Ovary (tissue), 9 donors: Measurements from ENCODE around the gene GALP. TPM values are rescaled to one million over a fixed set of nuclear protein-coding genes. Genes with fewer than 3 reads are reported as not detected.

Experiments used
- DNase-seq, 5 donors: peaks; one replicate each; pipeline ENCODE4 v3.0.0-alpha.2; 2019 to 2020
- H3K27ac ChIP-seq, 2 donors: fragments of 200-600 bp; one replicate each; pipeline versions ENCODE4 v1.5.1 to v1.8.0; 2019 to 2022
- H3K27me3 ChIP-seq: fragments of 200-600 bp; one replicate; pipeline ENCODE4 v1.8.0; 2022
- H3K36me3 ChIP-seq: fragments of 200-600 bp; sonication (generic); one replicate; pipeline ENCODE4 v1.5.1; 2019
- H3K4me1 ChIP-seq: one replicate; pipeline ENCODE4 v1.8.1; 2013; ENCODE audit warnings: mild to moderate bottlenecking, moderate library complexity; ENCODE audit not compliant: insufficient read depth
- H3K4me3 ChIP-seq: fragments of 200-600 bp; sonication (generic); one replicate; pipeline ENCODE4 v1.5.1; 2017
- H3K9me3 ChIP-seq, 2 donors: fragments of 200-600 bp in 1 of 2; sonication (generic) in 1 of 2; one replicate each; pipeline versions ENCODE4 v1.5.1 to v1.8.1; 2013 to 2019; ENCODE audit warnings: mild to moderate bottlenecking in 1 of 2, moderate library complexity in 1 of 2
- EP300 ChIP-seq: sonication (generic); formaldehyde crosslinking; IDR thresholded peaks from one replicate; pipeline ENCODE4 v1.6.1; 2017; ENCODE audit warnings: antibody characterized with exemption
- POLR2A ChIP-seq: fragments of 450-650 bp; IDR thresholded peaks from one replicate; pipeline ENCODE4 v1.6.1; 2017; ENCODE audit warnings: antibody characterized with exemption, mild to moderate bottlenecking, moderate library complexity
- WGBS, 3 donors: extraction: QIAGEN DNeasy Blood & Tissue Kit in 1 of 3; methylation state at CpG; one replicate each; pipeline versions ENCODE4 v1.1.5 to v1.1.7; 2013 to 2017; 5-methylcytosine and 5-hydroxymethylcytosine counted together
- intact Hi-C, 4 donors: fragments of 100-400 bp; cut with DNase I; formaldehyde crosslinking; loops; one replicate each; pipeline versions ENCODE4 v1.11.0 to v1.15.1; 2022 to 2023
- polyA plus RNA-seq, 2 donors: library from polyadenylated mRNA; stranded (reverse); fragments of 200-250 nt in 1 of 2; fragments of 350-450 nt in 1 of 2; fragmentation: Illumina TruSeq in 1 of 2; extraction: RNeasy Lipid Tissue Mini Kit (QIAGEN cat#74804) in 1 of 2; gene quantifications; one replicate each; pipeline ENCODE4 v1.2.3, GENCODE V29; 2013 to 2014
- total RNA-seq, 7 donors: library from RNA; depleted of rRNA in 2 of 7; stranded (reverse); fragments of >200 nt in 2 of 7; fragmentation: NEBNext Ultra II Directional in 3 of 7; extraction: Animal tissue kit (Norgen Biotek cat#: 25700) in 3 of 7; gene quantifications; one replicate each; pipeline versions ENCODE4 v1.1.0 to v1.2.4, GENCODE V29; 2016 to 2023
- TF ChIP-seq, protein P1 (sequence below), 3 donors: fragments of 450-650 bp in 2 of 3; fragments of 200-600 bp in 1 of 3; IDR thresholded peaks; one replicate each; pipeline versions ENCODE4 v1.5.1 to v1.8.0; 2016 to 2022; ENCODE audit warnings: antibody characterized with exemption in 3 of 3, mild to moderate bottlenecking in 1 of 3
- donor health status: DM: no; HTN: no; CAD: no; lungs with moderate emphysema.
- donor health status: DM: no; HTN: no; CAD: no.
- donor health status: Bipolar disorder and iron deficiency.
- donor health status: DM: yes; HTN: yes; CAD: no.
- donor health status: DM: no; HTN: no; CAD: no.
- donor health status: DM: yes; HTN: yes; CAD: no.

Gene GALP
- total and polyA plus RNA-seq, 9 donors: not detected

DNA sequence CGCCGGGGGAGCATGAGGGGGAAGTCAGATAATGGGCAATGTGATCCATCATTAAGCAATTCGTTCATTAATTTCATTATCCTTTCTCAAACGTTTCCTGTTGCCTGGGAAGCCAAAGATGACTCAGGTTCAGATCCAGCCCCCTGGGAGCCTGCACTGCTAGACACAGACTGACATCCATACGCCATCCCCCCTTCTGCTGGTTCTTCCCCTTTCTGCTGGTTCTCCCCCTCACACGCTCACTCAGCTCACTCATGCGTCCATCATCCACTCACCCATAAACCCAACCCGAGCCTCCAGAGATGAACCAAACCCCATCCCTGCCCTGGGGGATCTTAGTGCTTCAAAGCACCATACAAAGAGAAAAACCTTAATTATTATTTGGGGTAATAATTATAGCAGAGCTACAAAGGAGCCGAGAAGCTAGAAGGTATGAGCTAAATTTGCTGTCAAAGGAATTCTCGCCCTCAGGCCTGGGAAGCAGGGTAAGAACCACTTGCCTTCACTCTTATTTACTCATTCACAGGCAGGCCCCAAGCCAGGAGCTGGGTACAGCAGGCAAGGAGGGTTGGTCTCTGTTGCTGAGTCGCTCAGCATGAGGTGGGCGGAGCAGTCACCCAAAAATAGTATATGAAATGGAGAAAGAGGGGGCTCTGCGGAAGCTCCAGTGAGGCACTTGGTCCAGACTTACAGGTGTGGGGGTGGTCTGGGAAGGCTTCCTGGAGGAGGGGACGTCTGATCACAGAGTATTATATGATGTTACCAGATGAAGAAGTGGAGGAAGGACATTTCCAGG is 41.8 kb upstream of the GALP start:
- Histone ChIP-seq H3K4me3 (no peak overlapping the region), H3K27ac (no peak overlapping the region), H3K9me3 (no peaks in the 10 kb centered on the region), H3K36me3 (no peaks in the 10 kb centered on the region), H3K4me1 (peaks cover 5% of the 10 kb centered on the region), H3K27me3 (no peaks in the 10 kb centered on the region)
- WGBS, 3 donors: 78 to 87% (median 86%) methylated on average over 14 of the region's 14 CpGs
- DNase-seq: no peak
- TF ChIP-seq, protein P1, sequence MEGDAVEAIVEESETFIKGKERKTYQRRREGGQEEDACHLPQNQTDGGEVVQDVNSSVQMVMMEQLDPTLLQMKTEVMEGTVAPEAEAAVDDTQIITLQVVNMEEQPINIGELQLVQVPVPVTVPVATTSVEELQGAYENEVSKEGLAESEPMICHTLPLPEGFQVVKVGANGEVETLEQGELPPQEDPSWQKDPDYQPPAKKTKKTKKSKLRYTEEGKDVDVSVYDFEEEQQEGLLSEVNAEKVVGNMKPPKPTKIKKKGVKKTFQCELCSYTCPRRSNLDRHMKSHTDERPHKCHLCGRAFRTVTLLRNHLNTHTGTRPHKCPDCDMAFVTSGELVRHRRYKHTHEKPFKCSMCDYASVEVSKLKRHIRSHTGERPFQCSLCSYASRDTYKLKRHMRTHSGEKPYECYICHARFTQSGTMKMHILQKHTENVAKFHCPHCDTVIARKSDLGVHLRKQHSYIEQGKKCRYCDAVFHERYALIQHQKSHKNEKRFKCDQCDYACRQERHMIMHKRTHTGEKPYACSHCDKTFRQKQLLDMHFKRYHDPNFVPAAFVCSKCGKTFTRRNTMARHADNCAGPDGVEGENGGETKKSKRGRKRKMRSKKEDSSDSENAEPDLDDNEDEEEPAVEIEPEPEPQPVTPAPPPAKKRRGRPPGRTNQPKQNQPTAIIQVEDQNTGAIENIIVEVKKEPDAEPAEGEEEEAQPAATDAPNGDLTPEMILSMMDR (IDR thresholded peaks at IDR 0.05): no peak
- intact Hi-C loops: no loop called here

- DNase-seq: no peak
- Histone ChIP-seq H3K4me3 (no peak overlapping the region), H3K27me3 (no peaks in the 10 kb centered on the region), H3K27ac (no peak overlapping the region), H3K4me1 (peaks cover 5% of the 10 kb centered on the region), H3K9me3 (no peaks in the 10 kb centered on the region), H3K36me3 (no peaks in the 10 kb centered on the region)
- intact Hi-C loops: no loop called here
- TF ChIP-seq, protein P1 (IDR thresholded peaks at IDR 0.05): no peak
- TF ChIP-seq POLR2A (no peak), EP300 (no peak)
- 83 to 88% (median 88%) methylated on average over 5 of the region's 5 CpGs for WGBS, 3 donors
Observed at GRCh38 chr19:56134654-56134921, 41.2 kb upstream of the GALP start.

GRCh38 chr19:56136362-56136761 is 39.4 kb upstream of the GALP start:
- Histone ChIP-seq H3K4me3 (no peak overlapping the region), H3K9me3 (no peaks in the 10 kb centered on the region), H3K27me3 (no peaks in the 10 kb centered on the region), H3K4me1 (peaks cover 5% of the 10 kb centered on the region), H3K36me3 (no peaks in the 10 kb centered on the region), H3K27ac (no peak overlapping the region)
- intact Hi-C loops: no loop called here
- TF ChIP-seq EP300 (no peak), POLR2A (no peak)
- TF ChIP-seq, protein P1 (IDR thresholded peaks at IDR 0.05): no peak
- 57 to 63% (median 59%) methylated on average over 10 of the region's 10 CpGs for WGBS, 3 donors
- DNase-seq: no peak

DNA sequence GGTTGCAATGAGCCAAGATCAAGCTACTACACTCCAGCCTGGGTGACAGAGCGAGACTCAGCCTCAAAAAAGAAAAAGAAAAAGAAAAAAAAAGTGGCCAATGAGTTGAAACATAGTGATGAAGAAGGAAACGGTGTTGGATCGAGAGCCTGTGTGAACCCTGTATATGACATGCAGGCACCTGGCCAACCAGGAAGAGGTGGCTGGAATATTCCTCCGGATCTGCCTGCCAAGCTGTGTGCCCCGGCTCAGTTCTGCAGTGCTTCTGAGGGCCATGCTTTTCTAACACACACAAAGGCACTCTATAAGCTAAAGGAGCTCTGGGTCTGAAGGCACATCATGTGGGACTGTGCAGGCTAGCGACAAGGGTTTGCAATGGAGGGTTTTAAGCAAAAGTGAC is 38.4 kb upstream of the GALP start:
- Histone ChIP-seq H3K36me3 (no peaks in the 10 kb centered on the region), H3K4me1 (peaks cover 2% of the 10 kb centered on the region), H3K27me3 (no peaks in the 10 kb centered on the region), H3K27ac (no peak overlapping the region), H3K9me3 (no peaks in the 10 kb centered on the region), H3K4me3 (no peak overlapping the region)
- WGBS, 3 donors: 79 to 80% (median 80%) methylated on average over 6 of the region's 6 CpGs
- intact Hi-C loops: no loop called here
- TF ChIP-seq POLR2A (no peak), EP300 (no peak)
- TF ChIP-seq, protein P1 (IDR thresholded peaks at IDR 0.05): no peak
- no peak for DNase-seq
